Measurements from ENCODE around the gene BMP2K. TPM values are rescaled to one million over a fixed set of nuclear protein-coding genes. Genes with fewer than 3 reads are reported as not detected.

The BMP2K gene
- total and polyA plus RNA-seq, 2 donors from 2014 or later: 6.0 to 43.1 TPM

DNA sequence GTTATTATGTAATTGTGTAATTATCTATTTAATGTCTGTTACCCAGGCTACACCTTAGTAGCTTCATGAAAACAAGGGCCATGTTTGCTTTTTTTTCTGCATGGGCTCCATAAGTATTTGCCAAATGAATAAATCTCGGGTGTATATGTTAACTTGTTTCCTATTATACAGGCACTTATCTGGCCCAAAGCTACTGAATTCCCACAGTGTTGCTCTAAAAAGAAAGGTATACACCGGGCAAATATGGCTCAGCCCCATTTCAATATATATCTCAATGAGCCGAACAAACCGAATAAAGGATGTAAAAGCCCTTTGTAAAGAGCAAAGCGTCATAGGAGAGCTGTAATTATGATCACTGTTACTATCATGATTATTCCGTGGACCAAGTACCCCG lies 162.3 kb downstream of the BMP2K start:
- DNase-seq (peak in 1 of 5 donors; percentile 22), FAIRE-seq (no peak)
- H3K9ac ChIP-seq (ENCODE audit: low read length in 3 of 3): peak overlapping the region; percentile 61 to 84 (median 72)
- no peaks in the 10 kb centered on the region for H3K9me3 ChIP-seq (ENCODE audit: control insufficient read depth in 2 of 3, insufficient read depth in 1 of 3, low read length in 3 of 3)
- no peaks in the 10 kb centered on the region for H3K36me3 ChIP-seq (ENCODE audit: control insufficient read depth in 2 of 3, insufficient read depth in 3 of 3, low read length in 3 of 3)
- peaks cover 0 to 2% (median 0%) of the 10 kb centered on the region in 3 donors for H3K4me1 ChIP-seq (ENCODE audit: control insufficient read depth in 2 of 3, insufficient read depth in 2 of 3, low read depth in 1 of 3, low read length in 3 of 3)
- H3K4me3 ChIP-seq (ENCODE audit: low read length in 3 of 3): peak overlapping the region; percentile 81 to 89 (median 83)
- H3K27me3 ChIP-seq (ENCODE audit: control insufficient read depth, insufficient read depth, low read length): no peaks in the 10 kb centered on the region
- TF ChIP-seq, protein P1, sequence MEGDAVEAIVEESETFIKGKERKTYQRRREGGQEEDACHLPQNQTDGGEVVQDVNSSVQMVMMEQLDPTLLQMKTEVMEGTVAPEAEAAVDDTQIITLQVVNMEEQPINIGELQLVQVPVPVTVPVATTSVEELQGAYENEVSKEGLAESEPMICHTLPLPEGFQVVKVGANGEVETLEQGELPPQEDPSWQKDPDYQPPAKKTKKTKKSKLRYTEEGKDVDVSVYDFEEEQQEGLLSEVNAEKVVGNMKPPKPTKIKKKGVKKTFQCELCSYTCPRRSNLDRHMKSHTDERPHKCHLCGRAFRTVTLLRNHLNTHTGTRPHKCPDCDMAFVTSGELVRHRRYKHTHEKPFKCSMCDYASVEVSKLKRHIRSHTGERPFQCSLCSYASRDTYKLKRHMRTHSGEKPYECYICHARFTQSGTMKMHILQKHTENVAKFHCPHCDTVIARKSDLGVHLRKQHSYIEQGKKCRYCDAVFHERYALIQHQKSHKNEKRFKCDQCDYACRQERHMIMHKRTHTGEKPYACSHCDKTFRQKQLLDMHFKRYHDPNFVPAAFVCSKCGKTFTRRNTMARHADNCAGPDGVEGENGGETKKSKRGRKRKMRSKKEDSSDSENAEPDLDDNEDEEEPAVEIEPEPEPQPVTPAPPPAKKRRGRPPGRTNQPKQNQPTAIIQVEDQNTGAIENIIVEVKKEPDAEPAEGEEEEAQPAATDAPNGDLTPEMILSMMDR (IDR thresholded peaks at IDR 0.05; ENCODE audit: borderline replicate concordance, extremely low read depth, insufficient read depth): no peak
- intact Hi-C loops (cut with DNase I): no loop called here
- H3K27ac ChIP-seq (ENCODE audit: low read depth in 2 of 2, low read length in 2 of 2): no peak overlapping the region

DNA sequence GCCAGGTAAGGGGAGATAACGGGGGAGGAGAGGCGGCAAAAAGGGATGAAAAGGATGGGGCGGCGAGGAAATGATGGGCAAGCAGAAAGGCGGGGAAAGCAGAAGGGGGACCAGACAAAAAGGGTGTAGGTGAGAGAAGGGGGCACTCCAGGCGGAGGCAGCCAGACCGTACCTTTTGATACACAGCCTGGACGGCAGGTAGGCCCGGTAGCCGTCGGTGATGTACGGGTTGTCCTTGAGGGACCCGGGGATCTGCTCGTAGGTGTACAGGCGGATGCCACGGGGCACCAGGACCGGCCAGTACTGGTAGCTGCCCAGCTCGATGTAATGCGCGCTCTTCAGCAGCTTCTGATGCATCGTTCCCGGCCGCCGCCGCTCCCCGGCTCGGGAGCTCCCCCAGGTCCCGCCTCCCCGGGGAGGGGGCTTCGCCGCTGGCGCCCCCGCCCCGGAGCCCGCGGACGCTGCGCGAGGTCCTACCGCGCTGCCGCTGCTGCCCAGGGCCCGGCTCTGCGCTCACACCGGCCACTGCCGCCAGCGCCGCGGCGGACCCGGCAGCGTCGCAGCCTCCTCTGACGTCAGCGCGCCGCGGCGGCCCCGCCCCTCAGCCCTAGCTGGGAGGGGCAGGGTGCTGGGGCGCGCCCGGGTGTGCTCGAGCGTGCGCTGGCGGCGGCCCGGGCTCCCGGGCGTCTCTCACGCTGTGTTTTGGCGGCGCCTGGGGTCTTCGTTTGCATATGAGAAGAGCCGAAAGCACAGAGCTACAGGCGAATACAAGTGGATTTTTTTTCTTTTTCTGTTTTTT lies 162.9 kb downstream of the BMP2K start, which contains the start of gene PAQR3:
PAQR3 (minus strand) TSS at position 571 of the 799 bp plus-strand sequence; CDS start at position 357, 214 bp downstream.
- TF ChIP-seq, protein P1 (IDR thresholded peaks at IDR 0.05; ENCODE audit: borderline replicate concordance, extremely low read depth, insufficient read depth): no peak
- FAIRE-seq: no peak
- Histone ChIP-seq H3K27me3 (ENCODE audit: control insufficient read depth, insufficient read depth, low read length) (no peaks in the 10 kb centered on the region), H3K4me3 (ENCODE audit: low read length in 3 of 3) (peak within 1 kb of the TSS; percentile 83 to 89 (median 83)), H3K4me1 (ENCODE audit: control insufficient read depth in 2 of 3, insufficient read depth in 2 of 3, low read depth in 1 of 3, low read length in 3 of 3) (peaks cover 0 to 2% (median 0%) of the 10 kb centered on the region in 3 donors), H3K36me3 (ENCODE audit: control insufficient read depth in 2 of 3, insufficient read depth in 3 of 3, low read length in 3 of 3) (no peaks in the 10 kb centered on the region), H3K9me3 (ENCODE audit: control insufficient read depth in 2 of 3, insufficient read depth in 1 of 3, low read length in 3 of 3) (no peaks in the 10 kb centered on the region), H3K9ac (ENCODE audit: low read length in 3 of 3) (peak within 1 kb of the TSS; percentile 61 to 84 (median 72)), H3K27ac (ENCODE audit: low read depth in 2 of 2, low read length in 2 of 2) (peak within 1 kb of the TSS in 1 of 2 donors; percentile 14)
- DNase-seq: peak; percentile 82 to 95 (median 91)
- intact Hi-C loops (cut with DNase I): no loop called here

DNA sequence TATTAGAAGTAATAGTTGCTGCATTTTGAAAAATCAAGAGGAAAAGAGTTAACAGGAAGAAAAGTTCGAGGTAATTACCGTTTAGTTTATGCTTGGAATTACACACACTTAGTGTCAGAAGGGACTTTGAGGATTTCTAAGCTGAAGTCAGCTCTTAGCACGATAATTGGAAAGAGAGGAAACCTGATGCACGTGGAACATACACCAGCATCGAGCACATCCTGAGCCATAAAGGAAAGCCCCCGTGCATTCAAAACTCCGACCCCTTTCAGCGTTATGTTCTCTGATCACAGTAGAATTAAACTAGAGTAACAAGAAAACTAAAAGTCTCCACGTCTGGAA lies 163.5 kb downstream of the BMP2K start:
- H3K9ac ChIP-seq (ENCODE audit: low read length in 3 of 3): peak overlapping the region; percentile 11 to 46 (median 35)
- no peaks in the 10 kb centered on the region for H3K9me3 ChIP-seq (ENCODE audit: control insufficient read depth in 2 of 3, insufficient read depth in 1 of 3, low read length in 3 of 3)
- peak overlapping the region in 1 of 2 donors; percentile 14 for H3K27ac ChIP-seq (ENCODE audit: low read depth in 2 of 2, low read length in 2 of 2)
- TF ChIP-seq, protein P1 (IDR thresholded peaks at IDR 0.05; ENCODE audit: borderline replicate concordance, extremely low read depth, insufficient read depth): no peak
- intact Hi-C loops (cut with DNase I): no loop called here
- peak overlapping the region; percentile 60 to 89 (median 83) for H3K4me3 ChIP-seq (ENCODE audit: low read length in 3 of 3)
- H3K36me3 ChIP-seq (ENCODE audit: control insufficient read depth in 2 of 3, insufficient read depth in 3 of 3, low read length in 3 of 3): no peaks in the 10 kb centered on the region
- no peaks in the 10 kb centered on the region for H3K27me3 ChIP-seq (ENCODE audit: control insufficient read depth, insufficient read depth, low read length)
- DNase-seq (no peak), FAIRE-seq (no peak)
- peaks cover 0 to 2% (median 0%) of the 10 kb centered on the region in 3 donors for H3K4me1 ChIP-seq (ENCODE audit: control insufficient read depth in 2 of 3, insufficient read depth in 2 of 3, low read depth in 1 of 3, low read length in 3 of 3)

All from kidney (tissue), 14 donors.